A549 (cell line): ENCODE measurements around the gene OR2T35. TPM values are rescaled to one million over a fixed set of nuclear protein-coding genes. Genes with fewer than 3 reads are reported as not detected.

Source experiments
- ATAC-seq, 2 experiments: fragments of 200-7000 bp in 1 of 2; fragments of >200 bp in 1 of 2; cut with Nextera tagmentation in 1 of 2; cut with Tn5 transposase in 1 of 2; 3 replicates each; pipeline versions ENCODE4 v1.8.0 to v1.9.1; 2018 to 2020; ENCODE audit warnings: mild to moderate bottlenecking in 1 of 2, moderate library complexity in 1 of 2
- CTCF ChIA-PET: fragments of 300-600 bp; sonication (Branson Sonifier 250); formaldehyde crosslinking; extraction: SDS; loops from one replicate; lab custom pipeline; 2021; ENCODE audit warnings: antibody characterized with exemption, inconsistent platforms; lab: Yijun Ruan, JAX
- POLR2A ChIA-PET: fragments of 350-600 bp; formaldehyde crosslinking; extraction: SDS; loops from one replicate; lab custom pipeline; 2021; ENCODE audit warnings: antibody characterized with exemption, inconsistent platforms; lab: Yijun Ruan, JAX
- DNase-seq, 2 experiments: peaks; one replicate each; pipeline versions ENCODE4 v3.0.0 to v3.0.0-alpha.2; 2011 to 2016; ENCODE audit warnings: low read depth in 1 of 2, low spot score in 1 of 2
- FAIRE-seq: peaks from 2 replicates; lab custom pipeline; 2011; peaks lifted over from hg19 to GRCh38; lab: Jason Lieb, UNC
- H3K27ac ChIP-seq, 2 experiments: fragments of >200 bp; sonication (Bioruptor Twin); formaldehyde crosslinking; 3 replicates each; pipeline ENCODE4 v1.5.1; 2016 to 2017
- H3K4me1 ChIP-seq: fragments of >200 bp; sonication (Bioruptor Twin); formaldehyde crosslinking; 3 replicates; pipeline ENCODE4 v1.6.1; 2016
- H3K4me2 ChIP-seq: fragments of >200 bp; sonication (Bioruptor Twin); formaldehyde crosslinking; 3 replicates; pipeline ENCODE4 v1.6.1; 2016
- H3K4me3 ChIP-seq: fragments of >200 bp; sonication (Bioruptor Twin); formaldehyde crosslinking; 3 replicates; pipeline ENCODE4 v1.5.1; 2016
- H3K9me3 ChIP-seq: fragments of >200 bp; sonication (Bioruptor Twin); formaldehyde crosslinking; 3 replicates; pipeline ENCODE4 v1.6.1; 2016
- BHLHE40 ChIP-seq: IDR thresholded peaks from 2 replicates; pipeline ENCODE4 v1.6.1; 2012; ENCODE audit warnings: low read depth, low read length, inconsistent platforms
- CBX2 ChIP-seq: fragments of 200-600 bp; sonication (generic); IDR thresholded peaks from 2 replicates; pipeline ENCODE4 v1.6.1; 2016; ENCODE audit warnings: low read depth, mild to moderate bottlenecking, borderline replicate concordance
- CBX8 ChIP-seq: fragments of 200-600 bp; sonication (generic); IDR thresholded peaks from 2 replicates; pipeline ENCODE4 v1.6.1; 2016
- CEBPB ChIP-seq, 2 experiments: fragments of >200 bp in 1 of 2; sonication (Bioruptor Twin) in 1 of 2; formaldehyde crosslinking in 1 of 2; IDR thresholded peaks; 2 replicates each; pipeline ENCODE4 v1.6.1; 2012 to 2016
- CHD2 ChIP-seq: fragments of 150-350 bp; IDR thresholded peaks from 2 replicates; pipeline ENCODE4 v1.6.1; 2014; ENCODE audit warnings: low read length; ENCODE audit not compliant: partially characterized antibody
- EHF ChIP-seq: fragments of 250-450 bp; sonication (Bioruptor Pico); IDR thresholded peaks from 2 replicates; pipeline ENCODE4 v1.5.0; 2020; ENCODE audit warnings: mild to moderate bottlenecking
- EHMT2 ChIP-seq: fragments of 200-600 bp; sonication (generic); IDR thresholded peaks from 2 replicates; pipeline ENCODE4 v1.6.1; 2016; ENCODE audit warnings: antibody characterized with exemption, low read depth, mild to moderate bottlenecking, moderate library complexity
- ELK1 ChIP-seq: fragments of 150-350 bp; IDR thresholded peaks from 2 replicates; pipeline ENCODE4 v1.6.1; 2014; ENCODE audit warnings: low read depth, mild to moderate bottlenecking, low read length
- EP300 ChIP-seq, 2 experiments: fragments of >200 bp; sonication (Bioruptor Twin); formaldehyde crosslinking; IDR thresholded peaks; 2 replicates in 1 of 2; 3 replicates in 1 of 2; pipeline ENCODE4 v1.6.1; 2016 to 2017
- FOSB ChIP-seq: fragments of 250-450 bp; sonication (Bioruptor Pico); IDR thresholded peaks from 2 replicates; pipeline ENCODE4 v1.5.0; 2020; ENCODE audit warnings: mild to moderate bottlenecking, moderate library complexity
- FOSL2 ChIP-seq, 2 experiments: fragments of 450-650 bp in 1 of 2; fragments of >200 bp in 1 of 2; sonication (Bioruptor Twin) in 1 of 2; formaldehyde crosslinking; IDR thresholded peaks; 2 replicates each; pipeline versions ENCODE4 v1.5.0 to v1.6.1; 2016 to 2020; ENCODE audit warnings: mild to moderate bottlenecking in 1 of 2, moderate library complexity in 1 of 2
- GATA3 ChIP-seq: IDR thresholded peaks from 2 replicates; pipeline ENCODE4 v1.6.1; 2012; ENCODE audit warnings: borderline replicate concordance
- HOXA7 ChIP-seq: fragments of 250-450 bp; sonication (Bioruptor Pico); IDR thresholded peaks from 2 replicates; pipeline ENCODE4 v1.5.0; 2020; ENCODE audit warnings: mild to moderate bottlenecking, moderate library complexity
- HOXB5 ChIP-seq: fragments of 250-450 bp; sonication (Bioruptor Pico); IDR thresholded peaks from 2 replicates; pipeline ENCODE4 v1.5.0; 2020; ENCODE audit warnings: mild to moderate bottlenecking, moderate library complexity
- JUNB ChIP-seq: fragments of >200 bp; sonication (Bioruptor Twin); formaldehyde crosslinking; IDR thresholded peaks from 2 replicates; pipeline ENCODE4 v1.6.1; 2016
- MAX ChIP-seq: IDR thresholded peaks from 2 replicates; pipeline ENCODE4 v1.6.1; 2012
- MAZ ChIP-seq: fragments of 150-350 bp; IDR thresholded peaks from 2 replicates; pipeline ENCODE4 v1.6.1; 2014; ENCODE audit warnings: antibody characterized with exemption, low read depth, low read length, borderline replicate concordance
- PBX3 ChIP-seq: IDR thresholded peaks from 2 replicates; pipeline ENCODE4 v1.6.1; 2012
- RNF2 ChIP-seq: fragments of 200-600 bp; sonication (generic); IDR thresholded peaks from 2 replicates; pipeline ENCODE4 v1.6.1; 2016; ENCODE audit warnings: low read depth, mild to moderate bottlenecking, antibody characterized with exemption, moderate library complexity, borderline replicate concordance
- SREBF2 ChIP-seq: fragments of 450-650 bp; IDR thresholded peaks from 2 replicates; pipeline ENCODE4 v1.6.1; 2014; ENCODE audit warnings: mild to moderate bottlenecking, moderate library complexity
- TFCP2L1 ChIP-seq: fragments of 250-450 bp; sonication (Bioruptor Pico); IDR thresholded peaks from 2 replicates; pipeline ENCODE4 v1.5.0; 2021; ENCODE audit warnings: mild to moderate bottlenecking
- ZNF302 ChIP-seq: fragments of 250-450 bp; sonication (Bioruptor Pico); IDR thresholded peaks from 2 replicates; pipeline ENCODE4 v1.9.0; 2021; ENCODE audit warnings: inconsistent platforms, mild to moderate bottlenecking, moderate library complexity
- ZSCAN20 ChIP-seq: fragments of 250-450 bp; sonication (Bioruptor Pico); IDR thresholded peaks from 2 replicates; pipeline ENCODE4 v1.8.0; 2022; ENCODE audit warnings: mild to moderate bottlenecking, moderate library complexity
- WGBS: methylation state at CpG from one replicate; pipeline ENCODE4 v1.1.6; 2017; ENCODE audit errors: missing lambda C conversion rate; 5-methylcytosine and 5-hydroxymethylcytosine counted together
- polyA plus RNA-seq, 4 experiments: library from polyadenylated mRNA; depleted of rRNA in 3 of 4; stranded (reverse); fragments of >200 nt; fragmentation: RNase III in 1 of 4; extraction: RNeasy Plus Mini Kit Qiagen cat#74134 plus additional on column Dnase treatment in 1 of 4; gene quantifications; 2 replicates in 3 of 4; 3 replicates in 1 of 4; pipeline ENCODE4 v1.2.3, GENCODE V29; 2011 to 2017
- TF ChIP-seq, protein P1 (sequence below): fragments of >200 bp; sonication (Bioruptor Twin); formaldehyde crosslinking; IDR thresholded peaks from 3 replicates; pipeline ENCODE4 v1.5.1; 2016
- TF ChIP-seq, protein P2 (sequence below): fragments of 200-600 bp; sonication (generic); IDR thresholded peaks from 2 replicates; pipeline ENCODE4 v1.6.1; 2016; ENCODE audit warnings: antibody characterized with exemption, mild to moderate bottlenecking, moderate library complexity

OR2T35 gene
- polyA plus RNA-seq, 2 of the 4 experiments (the other 2 are of a cell fraction) = not detected

GRCh38 chr1:248631354-248632008 is 13.6 kb downstream of the OR2T35 start:
- Histone ChIP-seq H3K9me3 (no peaks in the 10 kb centered on the region), H3K27ac (no peak overlapping the region), H3K4me2 (no peak overlapping the region), H3K4me1 (no peaks in the 10 kb centered on the region), H3K4me3 (no peak overlapping the region)
- POLR2A ChIA-PET = no interaction called here
- DNase-seq (peak in 1 of 2 experiments; percentile 11), ATAC-seq (no peak)
- TF ChIP-seq FOSB (CRISPR knock-in tag) (no peak), CBX2 (no peak), FOSL2 (IDR thresholded peaks at IDR 0.05) (no peak), FOSL2 (CRISPR knock-in tag; IDR thresholded peaks at IDR 0.05) (0 out of 2 replicates have a peak, but pooled peaks have one; percentile 22), MAZ (no peak), CEBPB (IDR thresholded peaks at IDR 0.05) (0 out of 4 replicates have a peak, but pooled peaks of 1 of the 2 experiments have one; percentile 4), PBX3 (no peak)
- TF ChIP-seq, all 56 proteins: peak for 2
- CTCF ChIA-PET = interaction anchor here (0.8 kb wide), 1 partner anchor 173 kb away, joined by 4 read pairs; no protein-coding TSS in a partner anchor
- 31% methylated on average over 7 of the region's 7 CpGs for WGBS
- FAIRE-seq = no peak

DNA sequence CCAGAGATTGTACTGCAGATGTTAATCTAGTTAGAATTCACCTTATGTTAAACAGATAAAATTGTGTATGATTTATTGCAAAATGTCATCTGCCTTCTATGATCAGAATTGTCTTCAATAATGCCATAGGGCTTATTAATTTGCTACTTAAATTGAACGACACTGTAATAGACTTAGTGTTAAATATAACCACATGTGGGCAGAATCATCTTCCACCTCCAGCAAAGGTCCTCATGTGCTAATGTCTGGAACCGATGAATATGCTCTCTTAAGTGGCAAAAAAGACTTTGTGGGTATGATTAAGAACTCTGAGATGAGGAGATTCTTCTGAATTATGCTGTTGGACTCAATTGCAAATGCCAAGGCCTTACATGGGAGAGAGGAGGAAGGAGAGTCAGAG is 14.5 kb downstream of the OR2T35 start:
- ATAC-seq (no peak), DNase-seq (no peak), FAIRE-seq (no peak)
- CTCF ChIA-PET = interaction anchor here (0.8 kb wide), 1 partner anchor 174 kb away, joined by 4 read pairs; no protein-coding TSS in a partner anchor
- POLR2A ChIA-PET = no interaction called here
- no peak overlapping the region for H3K4me2 ChIP-seq
- no peak overlapping the region for H3K27ac ChIP-seq
- TF ChIP-seq CBX8 (no peak), JUNB (no peak), EHMT2 (no peak), GATA3 (no peak), SREBF2 (no peak)
- WGBS = 5% methylated on average over 2 of the region's 2 CpGs
- no peaks in the 10 kb centered on the region for H3K9me3 ChIP-seq
- no peak overlapping the region for H3K4me3 ChIP-seq
- H3K4me1 ChIP-seq = no peaks in the 10 kb centered on the region

GRCh38 chr1:248627971-248628844 is 16.9 kb downstream of the OR2T35 start:
- ChIA-PET POLR2A (no interaction called here), CTCF (no interaction called here)
- H3K4me3 ChIP-seq = no peak overlapping the region
- FAIRE-seq (no peak), ATAC-seq (no peak), DNase-seq (no peak)
- no peaks in the 10 kb centered on the region for H3K9me3 ChIP-seq
- H3K27ac ChIP-seq = no peak overlapping the region
- no peak overlapping the region for H3K4me2 ChIP-seq
- no peaks in the 10 kb centered on the region for H3K4me1 ChIP-seq
- 25% methylated on average over 9 of the region's 9 CpGs for WGBS
- TF ChIP-seq BHLHE40 (no peak), CHD2 (no peak), RNF2 (no peak), MAX (no peak), ZNF302 (CRISPR knock-in tag) (no peak), HOXB5 (no peak), EP300 (IDR thresholded peaks at IDR 0.05) (no peak), EHMT2 (no peak), ZSCAN20 (no peak), EHF (CRISPR knock-in tag) (no peak), TFCP2L1 (no peak), ELK1 (no peak), HOXA7 (no peak)
- TF ChIP-seq, protein P1, sequence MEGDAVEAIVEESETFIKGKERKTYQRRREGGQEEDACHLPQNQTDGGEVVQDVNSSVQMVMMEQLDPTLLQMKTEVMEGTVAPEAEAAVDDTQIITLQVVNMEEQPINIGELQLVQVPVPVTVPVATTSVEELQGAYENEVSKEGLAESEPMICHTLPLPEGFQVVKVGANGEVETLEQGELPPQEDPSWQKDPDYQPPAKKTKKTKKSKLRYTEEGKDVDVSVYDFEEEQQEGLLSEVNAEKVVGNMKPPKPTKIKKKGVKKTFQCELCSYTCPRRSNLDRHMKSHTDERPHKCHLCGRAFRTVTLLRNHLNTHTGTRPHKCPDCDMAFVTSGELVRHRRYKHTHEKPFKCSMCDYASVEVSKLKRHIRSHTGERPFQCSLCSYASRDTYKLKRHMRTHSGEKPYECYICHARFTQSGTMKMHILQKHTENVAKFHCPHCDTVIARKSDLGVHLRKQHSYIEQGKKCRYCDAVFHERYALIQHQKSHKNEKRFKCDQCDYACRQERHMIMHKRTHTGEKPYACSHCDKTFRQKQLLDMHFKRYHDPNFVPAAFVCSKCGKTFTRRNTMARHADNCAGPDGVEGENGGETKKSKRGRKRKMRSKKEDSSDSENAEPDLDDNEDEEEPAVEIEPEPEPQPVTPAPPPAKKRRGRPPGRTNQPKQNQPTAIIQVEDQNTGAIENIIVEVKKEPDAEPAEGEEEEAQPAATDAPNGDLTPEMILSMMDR = no peak
- TF ChIP-seq, protein P2, sequence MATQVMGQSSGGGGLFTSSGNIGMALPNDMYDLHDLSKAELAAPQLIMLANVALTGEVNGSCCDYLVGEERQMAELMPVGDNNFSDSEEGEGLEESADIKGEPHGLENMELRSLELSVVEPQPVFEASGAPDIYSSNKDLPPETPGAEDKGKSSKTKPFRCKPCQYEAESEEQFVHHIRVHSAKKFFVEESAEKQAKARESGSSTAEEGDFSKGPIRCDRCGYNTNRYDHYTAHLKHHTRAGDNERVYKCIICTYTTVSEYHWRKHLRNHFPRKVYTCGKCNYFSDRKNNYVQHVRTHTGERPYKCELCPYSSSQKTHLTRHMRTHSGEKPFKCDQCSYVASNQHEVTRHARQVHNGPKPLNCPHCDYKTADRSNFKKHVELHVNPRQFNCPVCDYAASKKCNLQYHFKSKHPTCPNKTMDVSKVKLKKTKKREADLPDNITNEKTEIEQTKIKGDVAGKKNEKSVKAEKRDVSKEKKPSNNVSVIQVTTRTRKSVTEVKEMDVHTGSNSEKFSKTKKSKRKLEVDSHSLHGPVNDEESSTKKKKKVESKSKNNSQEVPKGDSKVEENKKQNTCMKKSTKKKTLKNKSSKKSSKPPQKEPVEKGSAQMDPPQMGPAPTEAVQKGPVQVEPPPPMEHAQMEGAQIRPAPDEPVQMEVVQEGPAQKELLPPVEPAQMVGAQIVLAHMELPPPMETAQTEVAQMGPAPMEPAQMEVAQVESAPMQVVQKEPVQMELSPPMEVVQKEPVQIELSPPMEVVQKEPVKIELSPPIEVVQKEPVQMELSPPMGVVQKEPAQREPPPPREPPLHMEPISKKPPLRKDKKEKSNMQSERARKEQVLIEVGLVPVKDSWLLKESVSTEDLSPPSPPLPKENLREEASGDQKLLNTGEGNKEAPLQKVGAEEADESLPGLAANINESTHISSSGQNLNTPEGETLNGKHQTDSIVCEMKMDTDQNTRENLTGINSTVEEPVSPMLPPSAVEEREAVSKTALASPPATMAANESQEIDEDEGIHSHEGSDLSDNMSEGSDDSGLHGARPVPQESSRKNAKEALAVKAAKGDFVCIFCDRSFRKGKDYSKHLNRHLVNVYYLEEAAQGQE = no peak
